ENCODE measurements around the gene SPOCK1. TPM values are rescaled to one million over a fixed set of nuclear protein-coding genes. Genes with fewer than 3 reads are reported as not detected.

The SPOCK1 gene
- total and polyA plus RNA-seq, 4 donors = 4.5 to 67.8 (median 27.0) TPM

DNA sequence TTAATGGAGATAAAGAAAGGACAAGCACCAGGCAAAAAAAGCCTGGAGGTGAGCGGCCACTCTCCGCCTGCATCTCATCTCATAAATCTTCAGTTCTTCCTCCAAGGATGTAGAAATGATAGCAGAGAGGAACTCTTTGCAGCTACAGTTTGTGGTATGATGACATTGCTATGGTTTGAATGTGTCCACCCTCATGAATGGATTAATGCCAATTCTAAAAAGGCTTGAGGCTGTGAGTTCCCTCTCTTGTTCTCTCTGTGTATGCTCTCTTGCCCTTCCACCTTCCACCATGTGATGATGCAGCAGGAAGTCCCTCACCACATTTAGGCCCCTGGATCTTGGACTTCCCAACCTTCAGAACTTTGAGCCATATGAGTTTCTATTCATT lies 126.4 kb downstream of the SPOCK1 start:
- H3K27ac ChIP-seq (ENCODE audit: low read depth in 1 of 2, low read length in 2 of 2) = no peak overlapping the region
- H3K4me3 ChIP-seq (ENCODE audit: low read length in 2 of 2) = no peak overlapping the region
- intact Hi-C loops (cut with DNase I) = no loop called here
- H3K27me3 ChIP-seq (ENCODE audit: control insufficient read depth in 1 of 2, insufficient read depth in 2 of 2, low read length in 1 of 2) = no peaks in the 10 kb centered on the region
- H3K36me3 ChIP-seq (ENCODE audit: control insufficient read depth in 1 of 2, insufficient read depth in 2 of 2, low read length in 1 of 2) = no peaks in the 10 kb centered on the region
- DNase-seq (no peak), ATAC-seq (ENCODE audit: low FRiP score) (no peak)
- 94 to 97% methylated on average over 2 of the region's 2 CpGs for WGBS, 2 donors
- no peaks in the 10 kb centered on the region for H3K4me1 ChIP-seq (ENCODE audit: control insufficient read depth in 1 of 2, insufficient read depth in 2 of 2, low read length in 2 of 2)
- no peaks in the 10 kb centered on the region for H3K9me3 ChIP-seq (ENCODE audit: control insufficient read depth, low read length)

DNA sequence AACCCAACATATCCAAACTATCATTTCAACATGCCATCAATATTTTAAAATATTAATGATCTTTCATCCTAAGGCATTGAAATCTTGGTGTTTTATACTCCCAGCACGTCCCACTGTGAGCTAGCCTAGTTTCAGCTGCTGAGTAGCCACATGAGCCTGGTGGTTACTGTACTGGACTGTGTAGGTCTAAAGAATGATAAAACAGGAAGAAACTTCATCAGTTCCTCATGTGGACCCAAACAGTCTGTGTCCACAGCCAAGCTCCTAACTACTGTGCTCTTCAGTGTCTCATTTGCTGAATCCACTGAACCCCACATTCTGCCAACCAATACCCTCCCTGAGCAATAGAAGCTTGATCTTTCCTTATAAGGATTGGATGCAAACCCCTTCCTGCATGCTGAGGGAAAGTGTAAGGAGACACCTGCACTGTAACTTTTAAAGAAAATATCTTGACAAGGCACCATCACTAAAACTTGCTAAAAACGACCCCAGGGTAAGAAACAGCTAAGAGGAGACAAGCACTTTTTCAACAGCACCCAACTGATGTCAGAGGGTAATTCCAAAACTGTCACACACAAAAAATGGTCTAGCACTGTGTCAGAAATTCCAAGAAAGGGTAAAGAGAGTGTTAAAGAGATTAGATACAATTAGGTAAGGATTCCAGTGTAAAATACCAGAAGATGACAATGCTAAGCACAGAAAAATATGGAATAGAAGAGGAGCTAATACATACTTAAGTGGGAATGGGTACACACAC lies 126.9 kb downstream of the SPOCK1 start:
- H3K4me3 ChIP-seq (ENCODE audit: low read length in 2 of 2) = no peak overlapping the region
- ATAC-seq (ENCODE audit: low FRiP score) (no peak), DNase-seq (no peak)
- H3K27ac ChIP-seq (ENCODE audit: low read depth in 1 of 2, low read length in 2 of 2) = no peak overlapping the region
- no peaks in the 10 kb centered on the region for H3K4me1 ChIP-seq (ENCODE audit: control insufficient read depth in 1 of 2, insufficient read depth in 2 of 2, low read length in 2 of 2)
- intact Hi-C loops (cut with DNase I) = no loop called here
- H3K9me3 ChIP-seq (ENCODE audit: control insufficient read depth, low read length) = no peaks in the 10 kb centered on the region
- no peaks in the 10 kb centered on the region for H3K36me3 ChIP-seq (ENCODE audit: control insufficient read depth in 1 of 2, insufficient read depth in 2 of 2, low read length in 1 of 2)
- WGBS, 2 donors = 60 to 70% methylated on average over 2 of the region's 2 CpGs
- H3K27me3 ChIP-seq (ENCODE audit: control insufficient read depth in 1 of 2, insufficient read depth in 2 of 2, low read length in 1 of 2) = no peaks in the 10 kb centered on the region

DNA sequence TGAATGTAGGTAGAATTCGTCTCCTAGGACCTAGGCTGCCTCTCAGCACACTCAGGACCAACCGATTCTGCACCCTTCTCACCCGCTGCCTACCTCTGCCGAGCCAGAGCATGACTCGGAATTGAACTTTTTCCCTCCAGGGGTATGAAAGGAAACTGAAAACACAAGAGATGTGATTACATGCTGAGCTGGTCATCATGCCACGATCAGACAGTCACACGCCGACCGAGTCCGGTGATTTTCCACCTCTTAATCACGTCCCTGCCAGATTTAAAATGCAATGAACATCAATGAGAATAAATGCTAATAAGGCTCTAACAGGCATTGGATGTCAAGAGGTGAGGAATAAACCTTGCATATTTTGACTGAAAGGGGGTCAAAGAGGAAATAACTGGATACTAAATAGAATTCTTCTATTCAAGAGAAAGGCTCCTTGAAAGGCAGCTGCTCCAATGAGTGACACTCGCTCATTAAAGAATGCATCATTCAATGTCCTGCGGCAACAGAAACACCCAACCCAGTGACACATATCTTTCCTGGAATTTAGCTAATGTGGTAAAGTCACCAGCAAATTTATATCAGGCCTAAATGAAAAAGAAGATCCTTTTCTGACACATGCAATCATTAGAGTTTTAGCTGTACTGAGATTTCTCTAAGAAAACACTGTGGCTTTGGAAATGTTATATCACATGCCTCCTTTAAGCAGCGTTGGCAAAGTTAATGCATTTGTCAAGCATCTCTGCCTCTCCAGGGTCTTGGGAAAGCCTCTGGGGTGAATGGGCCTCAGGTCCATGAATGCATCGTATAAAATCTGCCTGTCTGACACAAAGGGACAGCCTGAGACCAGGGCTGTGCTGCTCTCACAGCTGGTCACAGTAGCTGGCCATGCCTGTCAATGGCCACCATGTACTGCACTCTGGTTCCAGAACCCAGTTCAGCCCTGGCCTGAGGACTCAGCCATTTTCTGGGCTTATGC lies 128.7 kb downstream of the SPOCK1 start:
- H3K36me3 ChIP-seq (ENCODE audit: control insufficient read depth in 1 of 2, insufficient read depth in 2 of 2, low read length in 1 of 2) = no peaks in the 10 kb centered on the region
- H3K27me3 ChIP-seq (ENCODE audit: control insufficient read depth in 1 of 2, insufficient read depth in 2 of 2, low read length in 1 of 2) = no peaks in the 10 kb centered on the region
- no peak overlapping the region for H3K4me3 ChIP-seq (ENCODE audit: low read length in 2 of 2)
- no peak overlapping the region for H3K27ac ChIP-seq (ENCODE audit: low read depth in 1 of 2, low read length in 2 of 2)
- DNase-seq (no peak), ATAC-seq (ENCODE audit: low FRiP score) (no peak)
- no peaks in the 10 kb centered on the region for H3K9me3 ChIP-seq (ENCODE audit: control insufficient read depth, low read length)
- no peaks in the 10 kb centered on the region for H3K4me1 ChIP-seq (ENCODE audit: control insufficient read depth in 1 of 2, insufficient read depth in 2 of 2, low read length in 2 of 2)
- intact Hi-C loops (cut with DNase I) = no loop called here
- WGBS, 2 donors = 79 to 82% methylated on average over 15 of the region's 15 CpGs

DNA sequence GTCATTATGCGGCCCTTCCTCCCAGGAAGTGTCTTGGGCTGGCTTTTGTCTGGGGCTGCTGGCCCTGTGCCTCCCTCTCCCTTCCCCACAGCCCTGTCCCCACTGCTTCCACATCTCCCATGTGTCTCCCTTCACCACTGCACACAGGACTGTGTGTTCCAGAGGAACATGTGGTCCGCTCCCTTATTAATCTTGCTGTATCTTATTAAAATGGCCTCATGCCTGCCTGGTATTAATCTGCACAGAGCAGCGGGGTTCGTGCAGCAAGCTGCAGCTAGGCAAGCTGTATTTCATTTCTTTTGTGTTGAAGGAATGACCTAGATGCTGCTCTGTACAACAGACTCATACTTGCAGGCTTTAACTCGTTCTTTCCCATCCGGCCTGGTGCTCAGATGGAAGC lies 130.5 kb downstream of the SPOCK1 start:
- Histone ChIP-seq H3K4me3 (ENCODE audit: low read length in 2 of 2) (no peak overlapping the region), H3K36me3 (ENCODE audit: control insufficient read depth in 1 of 2, insufficient read depth in 2 of 2, low read length in 1 of 2) (no peaks in the 10 kb centered on the region), H3K4me1 (ENCODE audit: control insufficient read depth in 1 of 2, insufficient read depth in 2 of 2, low read length in 2 of 2) (no peaks in the 10 kb centered on the region), H3K27me3 (ENCODE audit: control insufficient read depth in 1 of 2, insufficient read depth in 2 of 2, low read length in 1 of 2) (no peaks in the 10 kb centered on the region), H3K9me3 (ENCODE audit: control insufficient read depth, low read length) (no peaks in the 10 kb centered on the region), H3K27ac (ENCODE audit: low read depth in 1 of 2, low read length in 2 of 2) (no peak overlapping the region)
- intact Hi-C loops (cut with DNase I) = no loop called here
- WGBS, 2 donors = 87 to 88% methylated on average over 6 of the region's 6 CpGs
- ATAC-seq (ENCODE audit: low FRiP score) (no peak), DNase-seq (no peak)

DNA sequence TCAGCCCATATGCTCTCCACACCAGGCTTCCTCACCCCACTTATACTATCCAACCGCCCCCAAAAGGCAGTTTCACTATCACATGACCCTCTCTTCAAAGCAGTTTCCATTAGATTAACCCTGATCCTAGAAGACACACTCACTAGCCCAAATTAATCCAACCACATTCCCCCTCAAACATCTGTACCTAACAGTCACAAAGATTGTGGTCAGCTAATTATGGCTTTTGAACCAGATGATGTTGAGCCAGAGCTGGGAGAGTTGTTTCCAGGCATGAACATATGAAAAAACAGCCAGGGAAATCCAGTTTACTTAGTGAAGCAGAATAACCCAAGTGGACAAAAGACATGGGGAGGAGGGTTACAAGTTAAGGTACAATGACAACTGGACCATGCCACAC lies 131.2 kb downstream of the SPOCK1 start:
- H3K4me1 ChIP-seq (ENCODE audit: control insufficient read depth in 1 of 2, insufficient read depth in 2 of 2, low read length in 2 of 2) = no peaks in the 10 kb centered on the region
- H3K4me3 ChIP-seq (ENCODE audit: low read length in 2 of 2) = no peak overlapping the region
- H3K36me3 ChIP-seq (ENCODE audit: control insufficient read depth in 1 of 2, insufficient read depth in 2 of 2, low read length in 1 of 2) = no peaks in the 10 kb centered on the region
- H3K27me3 ChIP-seq (ENCODE audit: control insufficient read depth in 1 of 2, insufficient read depth in 2 of 2, low read length in 1 of 2) = no peaks in the 10 kb centered on the region
- no peak overlapping the region for H3K27ac ChIP-seq (ENCODE audit: low read depth in 1 of 2, low read length in 2 of 2)
- no peaks in the 10 kb centered on the region for H3K9me3 ChIP-seq (ENCODE audit: control insufficient read depth, low read length)
- 90 to 93% methylated on average over 1 of the region's 1 CpG for WGBS, 2 donors
- intact Hi-C loops (cut with DNase I) = no loop called here
- no peak for ATAC-seq (ENCODE audit: low FRiP score)
- no peak for DNase-seq

DNA sequence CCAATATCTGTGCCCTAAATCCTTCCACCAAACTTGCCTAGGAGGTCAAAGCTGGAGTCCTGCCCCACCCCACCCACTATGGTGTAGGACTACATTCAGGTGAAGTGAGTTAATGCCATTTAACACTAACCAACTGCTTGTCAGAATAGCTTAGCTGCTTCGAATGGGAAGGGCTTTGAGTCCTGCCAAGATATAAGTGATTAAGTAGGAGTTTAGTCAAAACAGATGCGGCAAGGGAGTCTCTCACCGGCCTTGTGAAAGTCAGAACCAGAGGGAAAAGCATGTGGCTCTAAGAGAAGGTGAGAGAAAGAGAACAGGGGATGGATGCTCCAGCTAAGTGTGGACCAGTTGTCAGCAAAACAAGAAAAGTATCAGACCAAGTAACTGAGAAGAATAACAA lies 132.6 kb downstream of the SPOCK1 start:
- WGBS, 2 donors = 56 to 59% methylated on average over 3 of the region's 3 CpGs
- H3K4me3 ChIP-seq (ENCODE audit: low read length in 2 of 2) = no peak overlapping the region
- no peaks in the 10 kb centered on the region for H3K36me3 ChIP-seq (ENCODE audit: control insufficient read depth in 1 of 2, insufficient read depth in 2 of 2, low read length in 1 of 2)
- H3K27ac ChIP-seq (ENCODE audit: low read depth in 1 of 2, low read length in 2 of 2) = no peak overlapping the region
- ATAC-seq (ENCODE audit: low FRiP score) = no peak
- H3K9me3 ChIP-seq (ENCODE audit: control insufficient read depth, low read length) = no peaks in the 10 kb centered on the region
- intact Hi-C loops (cut with DNase I) = no loop called here
- no peaks in the 10 kb centered on the region for H3K27me3 ChIP-seq (ENCODE audit: control insufficient read depth in 1 of 2, insufficient read depth in 2 of 2, low read length in 1 of 2)
- no peaks in the 10 kb centered on the region for H3K4me1 ChIP-seq (ENCODE audit: control insufficient read depth in 1 of 2, insufficient read depth in 2 of 2, low read length in 2 of 2)
- no peak for DNase-seq

DNA sequence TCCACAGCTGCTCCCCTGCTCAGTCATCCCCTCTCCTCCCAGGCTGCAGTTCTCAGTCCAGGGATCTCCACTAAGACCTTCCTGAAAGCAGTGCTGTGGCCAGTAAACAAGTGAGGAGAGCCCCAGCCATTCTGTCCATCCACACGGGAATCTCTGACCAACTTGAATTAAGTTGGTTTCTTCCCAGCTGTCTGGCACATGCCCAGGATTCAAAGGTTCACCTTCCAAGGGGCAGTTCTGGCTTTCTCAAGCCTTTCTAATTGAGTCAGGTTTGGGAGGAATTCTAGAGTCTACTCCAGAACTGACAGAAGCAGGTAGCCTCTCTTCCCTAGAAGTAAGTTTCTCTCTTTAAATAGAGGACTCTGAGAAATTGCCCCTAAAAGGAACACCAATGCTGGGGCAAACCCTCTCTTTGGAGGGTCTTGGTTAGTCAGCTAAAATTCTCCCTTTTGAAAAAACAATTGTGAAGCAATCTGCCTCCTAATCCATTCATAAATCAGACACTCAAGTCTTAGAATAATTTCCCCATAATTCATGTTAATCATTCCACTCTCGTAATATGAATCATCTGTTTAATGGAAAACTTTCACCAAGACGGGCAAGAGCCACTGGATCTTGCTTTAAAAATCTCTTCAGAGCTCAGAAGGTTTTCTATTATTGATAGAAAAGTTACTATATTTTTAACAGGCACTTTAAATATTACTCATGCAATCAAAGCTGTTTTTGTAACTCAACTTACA lies 133.8 kb downstream of the SPOCK1 start:
- WGBS, 2 donors = 41 to 44% methylated on average over 3 of the region's 3 CpGs
- ATAC-seq (ENCODE audit: low FRiP score) (no peak), DNase-seq (no peak)
- no peaks in the 10 kb centered on the region for H3K4me1 ChIP-seq (ENCODE audit: control insufficient read depth in 1 of 2, insufficient read depth in 2 of 2, low read length in 2 of 2)
- intact Hi-C loops (cut with DNase I) = no loop called here
- H3K36me3 ChIP-seq (ENCODE audit: control insufficient read depth in 1 of 2, insufficient read depth in 2 of 2, low read length in 1 of 2) = no peaks in the 10 kb centered on the region
- H3K27me3 ChIP-seq (ENCODE audit: control insufficient read depth in 1 of 2, insufficient read depth in 2 of 2, low read length in 1 of 2) = peaks cover 0 to 2% of the 10 kb centered on the region in 2 donors
- H3K27ac ChIP-seq (ENCODE audit: low read depth in 1 of 2, low read length in 2 of 2) = no peak overlapping the region
- H3K4me3 ChIP-seq (ENCODE audit: low read length in 2 of 2) = no peak overlapping the region
- no peaks in the 10 kb centered on the region for H3K9me3 ChIP-seq (ENCODE audit: control insufficient read depth, low read length)

DNA sequence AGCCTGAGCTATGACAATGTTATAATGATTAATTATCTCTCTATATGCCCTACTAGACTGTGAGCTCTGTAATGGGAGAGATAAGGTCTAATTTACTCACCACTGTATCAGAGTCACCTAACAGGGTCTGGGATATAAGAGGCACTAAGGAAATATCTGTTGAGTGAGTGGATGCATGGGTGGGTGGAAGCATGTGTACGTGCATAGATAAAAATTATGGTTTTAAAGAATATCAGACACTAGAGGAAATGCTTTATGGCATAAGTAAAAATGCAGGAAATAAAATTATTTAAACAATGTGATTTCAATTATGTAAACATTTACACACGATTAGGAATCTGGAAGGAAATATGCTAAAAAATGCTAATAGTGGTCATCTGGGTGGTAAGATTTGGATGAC lies 137.8 kb downstream of the SPOCK1 start:
- no peaks in the 10 kb centered on the region for H3K36me3 ChIP-seq (ENCODE audit: control insufficient read depth in 1 of 2, insufficient read depth in 2 of 2, low read length in 1 of 2)
- H3K9me3 ChIP-seq (ENCODE audit: control insufficient read depth, low read length) = no peaks in the 10 kb centered on the region
- H3K4me1 ChIP-seq (ENCODE audit: control insufficient read depth in 1 of 2, insufficient read depth in 2 of 2, low read length in 2 of 2) = no peaks in the 10 kb centered on the region
- DNase-seq (no peak), ATAC-seq (ENCODE audit: low FRiP score) (no peak)
- H3K27me3 ChIP-seq (ENCODE audit: control insufficient read depth in 1 of 2, insufficient read depth in 2 of 2, low read length in 1 of 2) = peaks cover 0 to 2% of the 10 kb centered on the region in 2 donors
- no peak overlapping the region for H3K4me3 ChIP-seq (ENCODE audit: low read length in 2 of 2)
- no peak overlapping the region for H3K27ac ChIP-seq (ENCODE audit: low read depth in 1 of 2, low read length in 2 of 2)
- intact Hi-C loops (cut with DNase I) = no loop called here
- WGBS, 2 donors = 19 to 33% methylated on average over 2 of the region's 2 CpGs

Measured in aorta (tissue), 5 donors.